ENCODE measurements around the gene OLFM2. TPM values are rescaled to one million over a fixed set of nuclear protein-coding genes. Genes with fewer than 3 reads are reported as not detected.
A peak's percentile ranks its signal among the peaks of the same experiment; 100 is the strongest.

The OLFM2 gene
- total and polyA plus RNA-seq, 4 donors, result 0.49 to 28.9 (median 2.3) TPM

GRCh38 chr19:9945319-9945966 lies 9.1 kb upstream of the OLFM2 start:
- H3K4me1 ChIP-seq (ENCODE audit: control insufficient read depth in 4 of 4, insufficient read depth in 4 of 4, low read length in 3 of 4), result peaks cover 0 to 4% (median 2%) of the 10 kb centered on the region in 4 donors

GRCh38 chr19:9943744-9944143 lies 7.4 kb upstream of the OLFM2 start:
- Histone ChIP-seq H3K36me3 (ENCODE audit: control insufficient read depth in 4 of 4, insufficient read depth in 3 of 4, low read depth in 1 of 4, low read length in 3 of 4) (no peaks in the 10 kb centered on the region), H3K27ac (ENCODE audit: low read depth in 1 of 2, low read length in 2 of 2) (no peak overlapping the region), H3K4me1 (ENCODE audit: control insufficient read depth in 4 of 4, insufficient read depth in 4 of 4, low read length in 3 of 4) (peaks cover 0 to 4% (median 2%) of the 10 kb centered on the region in 4 donors), H3K9ac (ENCODE audit: low read depth in 1 of 2, low read length in 2 of 2) (no peak overlapping the region), H3K27me3 (ENCODE audit: control insufficient read depth in 4 of 4, insufficient read depth in 4 of 4, low read length in 3 of 4) (no peaks in the 10 kb centered on the region), H3K4me3 (ENCODE audit: low read depth in 1 of 3, low read length in 3 of 3) (no peak overlapping the region), H3K9me3 (ENCODE audit: control insufficient read depth in 4 of 4, low read length in 3 of 4) (peaks cover 0 to 9% (median 4%) of the 10 kb centered on the region in 4 donors)
- WGBS, result 80% methylated on average over 6 of the region's 6 CpGs
- no peak for TF ChIP-seq HNF4G (IDR thresholded peaks at IDR 0.05)
- no peak for TF ChIP-seq FOXA1 (IDR thresholded peaks at IDR 0.05)
- no peak for TF ChIP-seq JUND (IDR thresholded peaks at IDR 0.05)
- TF ChIP-seq TAF1 (conservative IDR thresholded peaks at IDR 0.05), result no peak
- no peak for TF ChIP-seq CTCF (IDR thresholded peaks at IDR 0.05; ENCODE audit: low read depth, low read length, missing input control)
- no peak for TF ChIP-seq MAX (IDR thresholded peaks at IDR 0.05)
- TF ChIP-seq GABPA (IDR thresholded peaks at IDR 0.05 in 1 of 2, conservative IDR thresholded peaks at IDR 0.05 in 1 of 2), result no peak
- TF ChIP-seq YY1 (IDR thresholded peaks at IDR 0.05), result no peak
- no peak for TF ChIP-seq RAD21 (IDR thresholded peaks at IDR 0.05)
- TF ChIP-seq ATF3 (IDR thresholded peaks at IDR 0.05), result no peak
- TF ChIP-seq RXRA (IDR thresholded peaks at IDR 0.05), result no peak
- TF ChIP-seq FOXA2 (IDR thresholded peaks at IDR 0.05), result no peak
- no peak for TF ChIP-seq REST (IDR thresholded peaks at IDR 0.05)
- DNase-seq (ENCODE audit: low spot score), result no peak

More at GRCh38 chr19:9945319-9945966, 9.1 kb upstream of the OLFM2 start:
- H3K9me3 ChIP-seq (ENCODE audit: control insufficient read depth in 4 of 4, low read length in 3 of 4), result peaks cover 0 to 9% (median 4%) of the 10 kb centered on the region in 4 donors
- H3K9ac ChIP-seq (ENCODE audit: low read depth in 1 of 2, low read length in 2 of 2), result no peak overlapping the region
- 48% methylated on average over 18 of the region's 18 CpGs for WGBS
- H3K4me3 ChIP-seq (ENCODE audit: low read depth in 1 of 3, low read length in 3 of 3), result no peak overlapping the region
- TF ChIP-seq GABPA (IDR thresholded peaks at IDR 0.05 in 1 of 2, conservative IDR thresholded peaks at IDR 0.05 in 1 of 2) (no peak), HNF4A (conservative IDR thresholded peaks at IDR 0.05) (peak in 1 of 2 donors; percentile 59), NR2F2 (IDR thresholded peaks at IDR 0.05) (peak; percentile 49), MAX (IDR thresholded peaks at IDR 0.05) (peak; percentile 55), YY1 (IDR thresholded peaks at IDR 0.05) (no peak), EGR1 (IDR thresholded peaks at IDR 0.05; ENCODE audit: low read depth in 2 of 2) (no peak), CTCF (IDR thresholded peaks at IDR 0.05; ENCODE audit: low read depth, low read length, missing input control) (no peak), RXRA (IDR thresholded peaks at IDR 0.05) (peak in 1 of 2 donors; percentile 73), ATF3 (IDR thresholded peaks at IDR 0.05) (no peak), FOXA1 (IDR thresholded peaks at IDR 0.05) (no peak)
- no peaks in the 10 kb centered on the region for H3K36me3 ChIP-seq (ENCODE audit: control insufficient read depth in 4 of 4, insufficient read depth in 3 of 4, low read depth in 1 of 4, low read length in 3 of 4)
- no peak for DNase-seq (ENCODE audit: low spot score)
- H3K27me3 ChIP-seq (ENCODE audit: control insufficient read depth in 4 of 4, insufficient read depth in 4 of 4, low read length in 3 of 4), result no peaks in the 10 kb centered on the region
- peak overlapping the region; percentile 1 to 59 for H3K27ac ChIP-seq (ENCODE audit: low read depth in 1 of 2, low read length in 2 of 2)
